MM.1S (cell line): ENCODE measurements around the gene RTKN.

Experiments
- DNase-seq: peaks from one replicate; pipeline ENCODE4 v3.0.0-alpha.2; 2015
- H2AFZ ChIP-seq: fragments of 300-600 bp; sonication (generic); 2 replicates; pipeline ENCODE4 v1.6.0; 2016; ENCODE audit warnings: antibody characterized with exemption, low read length
- H3F3A ChIP-seq: fragments of 300-600 bp; sonication (generic); 2 replicates; pipeline ENCODE4 v1.6.1; 2016; ENCODE audit warnings: mild to moderate bottlenecking, antibody characterized with exemption, low read length, moderate library complexity, mixed read lengths; ENCODE audit not compliant: insufficient read depth
- H3K27ac ChIP-seq: fragments of 300-600 bp; sonication (generic); 2 replicates; pipeline ENCODE4 v1.5.1; 2016; ENCODE audit warnings: mild to moderate bottlenecking, low read length
- H3K27me3 ChIP-seq: fragments of 300-600 bp; sonication (generic); replicated peaks from 2 replicates; pipeline ENCODE4 v1.6.0; 2016; ENCODE audit warnings: low read length; ENCODE audit not compliant: insufficient read depth
- H3K36me3 ChIP-seq: fragments of 300-600 bp; sonication (generic); replicated peaks from 2 replicates; pipeline ENCODE4 v1.6.1; 2016; ENCODE audit warnings: mild to moderate bottlenecking, low read length, mixed read lengths; ENCODE audit not compliant: insufficient read depth
- H3K4me1 ChIP-seq: fragments of 300-600 bp; sonication (generic); 2 replicates; pipeline ENCODE4 v1.6.1; 2016; ENCODE audit warnings: low read length, mixed read lengths
- H3K4me2 ChIP-seq: fragments of 300-600 bp; sonication (generic); 2 replicates; pipeline ENCODE4 v1.6.0; 2016; ENCODE audit warnings: low read depth, low read length
- H3K4me3 ChIP-seq: fragments of 300-600 bp; sonication (generic); 2 replicates; pipeline ENCODE4 v1.5.1; 2016; ENCODE audit warnings: low read length, mixed read lengths
- H3K79me2 ChIP-seq: fragments of 300-600 bp; sonication (generic); 2 replicates; pipeline ENCODE4 v1.6.1; 2016; ENCODE audit warnings: mixed run types, low read length, mixed read lengths
- H3K9ac ChIP-seq: fragments of 300-600 bp; sonication (generic); 2 replicates; pipeline ENCODE4 v1.6.1; 2016; ENCODE audit warnings: low read length, mixed read lengths
- H3K9me2 ChIP-seq: fragments of 300-600 bp; sonication (generic); replicated peaks from 2 replicates; pipeline ENCODE4 v1.6.1; 2016; ENCODE audit warnings: mild to moderate bottlenecking, low read length, mixed read lengths; ENCODE audit not compliant: insufficient read depth
- H3K9me3 ChIP-seq: fragments of 300-600 bp; sonication (generic); replicated peaks from 2 replicates; pipeline ENCODE4 v1.6.1; 2016; ENCODE audit warnings: mild to moderate bottlenecking, low read length, mixed read lengths; ENCODE audit not compliant: insufficient read depth
- H4K20me1 ChIP-seq: fragments of 300-600 bp; sonication (generic); 2 replicates; pipeline ENCODE4 v1.6.1; 2016; ENCODE audit warnings: mild to moderate bottlenecking, low read length, moderate library complexity, mixed read lengths; ENCODE audit not compliant: insufficient read depth
- EZH2 ChIP-seq: fragments of 300-600 bp; sonication (generic); optimal IDR thresholded peaks from 2 replicates; pipeline ENCODE3; 2017; ENCODE audit warnings: low read depth, mild to moderate bottlenecking, antibody characterized with exemption, low read length, mixed read lengths
- EZH2phosphoT487 ChIP-seq: fragments of 300-600 bp; sonication (generic); IDR thresholded peaks from 2 replicates; pipeline ENCODE4 v1.6.1; 2018; ENCODE audit warnings: antibody characterized with exemption, low read length
- TF ChIP-seq, protein P1 (sequence below): fragments of 300-600 bp; sonication (generic); IDR thresholded peaks from 2 replicates; pipeline ENCODE4 v1.5.1; 2016; ENCODE audit warnings: antibody characterized with exemption, low read length, mixed read lengths

The RTKN gene

DNA sequence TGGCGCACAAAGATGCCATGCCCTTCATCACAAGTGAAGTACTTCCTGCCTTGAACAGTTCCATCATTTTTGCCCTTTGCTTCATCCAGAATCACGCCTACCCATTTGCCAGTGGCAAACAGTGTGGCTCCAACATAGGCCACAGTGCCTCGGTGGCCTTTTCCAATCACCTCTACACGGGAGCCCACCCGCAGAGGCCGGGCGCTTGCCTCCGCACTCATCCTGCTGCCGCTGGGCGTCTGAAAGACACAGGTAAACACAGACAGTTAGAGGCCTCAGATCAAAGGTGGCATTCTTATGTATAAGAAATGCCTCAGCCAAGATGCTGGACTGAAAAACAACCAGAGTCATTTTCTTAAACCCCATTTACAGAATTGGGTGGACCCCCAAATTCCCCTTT is 63.7 kb downstream of the RTKN start:
- Histone ChIP-seq H3K27me3 (no peaks in the 10 kb centered on the region), H3K9me3 (no peaks in the 10 kb centered on the region), H2AFZ (no peak overlapping the region), H3K9me2 (no peaks in the 10 kb centered on the region), H3K27ac (no peak overlapping the region), H3K9ac (no peak overlapping the region), H3F3A (no peaks in the 10 kb centered on the region), H3K4me3 (no peak overlapping the region), H3K79me2 (peaks cover 13% of the 10 kb centered on the region), H4K20me1 (no peaks in the 10 kb centered on the region), H3K4me1 (no peaks in the 10 kb centered on the region), H3K4me2 (no peak overlapping the region), H3K36me3 (no peaks in the 10 kb centered on the region; the same call in 1 of the 2 replicates)
- DNase-seq, result no peak
- TF ChIP-seq, protein P1, sequence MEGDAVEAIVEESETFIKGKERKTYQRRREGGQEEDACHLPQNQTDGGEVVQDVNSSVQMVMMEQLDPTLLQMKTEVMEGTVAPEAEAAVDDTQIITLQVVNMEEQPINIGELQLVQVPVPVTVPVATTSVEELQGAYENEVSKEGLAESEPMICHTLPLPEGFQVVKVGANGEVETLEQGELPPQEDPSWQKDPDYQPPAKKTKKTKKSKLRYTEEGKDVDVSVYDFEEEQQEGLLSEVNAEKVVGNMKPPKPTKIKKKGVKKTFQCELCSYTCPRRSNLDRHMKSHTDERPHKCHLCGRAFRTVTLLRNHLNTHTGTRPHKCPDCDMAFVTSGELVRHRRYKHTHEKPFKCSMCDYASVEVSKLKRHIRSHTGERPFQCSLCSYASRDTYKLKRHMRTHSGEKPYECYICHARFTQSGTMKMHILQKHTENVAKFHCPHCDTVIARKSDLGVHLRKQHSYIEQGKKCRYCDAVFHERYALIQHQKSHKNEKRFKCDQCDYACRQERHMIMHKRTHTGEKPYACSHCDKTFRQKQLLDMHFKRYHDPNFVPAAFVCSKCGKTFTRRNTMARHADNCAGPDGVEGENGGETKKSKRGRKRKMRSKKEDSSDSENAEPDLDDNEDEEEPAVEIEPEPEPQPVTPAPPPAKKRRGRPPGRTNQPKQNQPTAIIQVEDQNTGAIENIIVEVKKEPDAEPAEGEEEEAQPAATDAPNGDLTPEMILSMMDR, result no peak
- TF ChIP-seq EZH2phosphoT487, result no peak
- no peak for TF ChIP-seq EZH2

DNA sequence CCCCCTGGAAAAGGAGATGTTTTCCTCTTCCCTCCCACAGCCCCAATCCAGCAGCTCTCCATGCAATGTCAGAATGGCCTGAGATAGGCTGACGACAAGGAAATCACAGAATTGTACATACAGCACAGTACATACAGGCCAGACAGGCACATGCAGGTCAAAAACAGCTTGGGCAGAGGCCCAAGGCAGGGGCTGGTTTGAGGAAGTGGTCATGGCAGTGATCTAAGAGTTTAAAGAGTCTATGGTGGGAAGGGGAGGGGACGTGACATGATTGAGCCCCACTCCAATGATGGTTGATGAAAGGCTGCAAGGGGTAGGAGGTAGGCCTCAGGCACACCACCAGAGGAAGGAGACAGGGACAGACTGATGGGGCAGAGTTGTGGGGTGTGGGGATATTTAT is 65.9 kb downstream of the RTKN start:
- Histone ChIP-seq H3K27me3 (no peaks in the 10 kb centered on the region), H3K9me3 (no peaks in the 10 kb centered on the region), H3K9me2 (no peaks in the 10 kb centered on the region), H3K4me3 (no peak overlapping the region), H3K4me2 (no peak overlapping the region), H3K9ac (no peak overlapping the region), H3K4me1 (no peaks in the 10 kb centered on the region), H2AFZ (no peak overlapping the region), H3K36me3 (no peaks in the 10 kb centered on the region; the same call in 1 of the 2 replicates), H3K79me2 (peaks cover 9% of the 10 kb centered on the region), H4K20me1 (no peaks in the 10 kb centered on the region), H3F3A (no peaks in the 10 kb centered on the region), H3K27ac (no peak overlapping the region)
- TF ChIP-seq EZH2 (no peak), EZH2phosphoT487 (no peak)
- TF ChIP-seq, protein P1, result no peak
- no peak for DNase-seq
